Fibroblast of skin of scalp (primary cell): ENCODE results near the gene CCDC15.
"Not testable (repeated sequence)": the region's sequence is repeated elsewhere in the genome, so short reads cannot be mapped to it uniquely, and the experiment has no call there.

Experiments used
- DNase-seq: peaks from one replicate; pipeline ENCODE4 v3.0.0-alpha.2; 2013

The CCDC15 gene

GRCh38 chr11:124942466-124943253 lies 11.3 kb upstream of the CCDC15 start:
- DNase-seq, result no peak

- no peak for DNase-seq
These were observed 10.8 kb upstream of the CCDC15 start for GRCh38 chr11:124943254-124943616.

GRCh38 chr11:124943741-124944140 lies 10.3 kb upstream of the CCDC15 start:
- no peak for DNase-seq

GRCh38 chr11:124944565-124944964 lies 9.4 kb upstream of the CCDC15 start:
- no peak for DNase-seq

- DNase-seq, result no peak
These were observed 8.2 kb upstream of the CCDC15 start for GRCh38 chr11:124945826-124946225.

GRCh38 chr11:124946735-124947141 lies 7.3 kb upstream of the CCDC15 start:
- peak; percentile 14 for DNase-seq

- DNase-seq, result no peak
These were observed 3.2 kb upstream of the CCDC15 start for GRCh38 chr11:124950601-124951330.

GRCh38 chr11:124951341-124951740 lies 2.7 kb upstream of the CCDC15 start:
- DNase-seq, result no peak

- DNase-seq, result no peak
These were observed 571 bp downstream of the CCDC15 start for GRCh38 chr11:124954590-124954955.

GRCh38 chr11:124955035-124955434 lies 1.0 kb downstream of the CCDC15 start:
- DNase-seq, result no peak

GRCh38 chr11:124961972-124962609 lies 8.1 kb downstream of the CCDC15 start:
- peak; percentile 80 for DNase-seq

GRCh38 chr11:124968197-124968596 lies 14.2 kb downstream of the CCDC15 start:
- not testable (repeated sequence) for DNase-seq

- DNase-seq, result peak; percentile 7
These were observed 16.9 kb downstream of the CCDC15 start for GRCh38 chr11:124970925-124971324.

- DNase-seq, result no peak
These were observed 17.8 kb downstream of the CCDC15 start for GRCh38 chr11:124971810-124972209.

- DNase-seq, result no peak
These were observed 22.5 kb downstream of the CCDC15 start for GRCh38 chr11:124976531-124976930.

- no peak for DNase-seq
These were observed 23.0 kb downstream of the CCDC15 start for GRCh38 chr11:124977006-124977405.

GRCh38 chr11:124978316-124978715 lies 24.3 kb downstream of the CCDC15 start:
- DNase-seq, result no peak

GRCh38 chr11:124982043-124982442 lies 28.0 kb downstream of the CCDC15 start:
- DNase-seq, result no peak

GRCh38 chr11:124983674-124984511 lies 29.9 kb downstream of the CCDC15 start:
- DNase-seq, result no peak

GRCh38 chr11:124984512-124984854 lies 30.5 kb downstream of the CCDC15 start:
- no peak for DNase-seq

- DNase-seq, result no peak
These were observed 33.1 kb downstream of the CCDC15 start for GRCh38 chr11:124987096-124987495.

- no peak for DNase-seq
These were observed 34.1 kb downstream of the CCDC15 start for GRCh38 chr11:124988063-124988462.
